ENCODE measurements around the gene TRIM15.

DNA sequence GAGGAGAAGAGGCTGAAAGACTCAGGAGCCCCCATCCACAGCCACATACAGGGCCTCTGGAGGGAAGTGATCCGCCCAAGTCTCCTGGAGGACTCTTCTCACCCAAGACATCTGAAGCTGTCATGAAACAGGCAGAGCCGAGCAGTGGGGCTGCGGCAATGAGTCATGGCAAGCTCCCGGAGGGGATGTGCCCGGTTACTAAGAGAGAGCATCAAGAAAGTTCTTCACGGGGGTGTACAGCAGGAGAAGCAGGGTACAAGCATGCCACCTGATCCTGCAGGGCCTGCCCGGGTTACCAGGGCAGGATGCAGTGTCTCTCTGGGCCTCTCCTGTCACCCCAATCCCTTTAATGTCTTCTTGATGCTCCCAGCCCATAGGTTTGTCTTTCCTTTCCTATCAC, 28.7 kb downstream of the TRIM15 start:
- no peak for TF ChIP-seq EZH2phosphoT487 (IDR thresholded peaks at IDR 0.05; ENCODE audit: insufficient read depth, low read depth)
- no peak for TF ChIP-seq EZH2 (IDR thresholded peaks at IDR 0.05; ENCODE audit: insufficient read depth, poor library complexity, severe bottlenecking)

Data from GM23248 (cell line).